ENCODE measurements around the gene ACTRT3. TPM values are rescaled to one million over a fixed set of nuclear protein-coding genes. Genes with fewer than 3 reads are reported as not detected.
A peak's percentile ranks its signal among the peaks of the same experiment; 100 is the strongest.

Gene ACTRT3
- total and polyA plus RNA-seq, 2 of the 13 experiments (the other 11 are each of a cell fraction or from before 2014, with no cell fraction given) = 0.42 to 0.97 TPM

GRCh38 chr3:169772897-169773816 is 3.8 kb upstream of the ACTRT3 start, which contains the start of gene MYNN (continued):
- no peak for TF ChIP-seq TCF7L2 (IDR thresholded peaks at IDR 0.05; ENCODE audit: low read depth, low read length)
- TF ChIP-seq SMYD3 (CRISPR knock-in tag; IDR thresholded peaks at IDR 0.05) = no peak
- no peak for TF ChIP-seq TCF12 (IDR thresholded peaks at IDR 0.05)
- TF ChIP-seq TCF12 (CRISPR knock-in tag; IDR thresholded peaks at IDR 0.05) = no peak; the same call in 1 of the 2 replicates
- no peak for TF ChIP-seq ARNT (IDR thresholded peaks at IDR 0.05)
- TF ChIP-seq CC2D1A (CRISPR knock-in tag; IDR thresholded peaks at IDR 0.05) = 0 out of 2 replicates have a peak, but pooled peaks have one; percentile 68
- no peak for TF ChIP-seq RNF219 (CRISPR knock-in tag; IDR thresholded peaks at IDR 0.05)
- peak; percentile 56 for TF ChIP-seq XRCC5 (optimal IDR thresholded peaks at IDR 0.05; ENCODE audit: low read length)
- peak; percentile 94 for TF ChIP-seq ZNF446 (CRISPR knock-in tag; IDR thresholded peaks at IDR 0.05)
- TF ChIP-seq ZNF251 (CRISPR knock-in tag; IDR thresholded peaks at IDR 0.05) = no peak
- TF ChIP-seq FOXK2 (IDR thresholded peaks at IDR 0.05) = no peak
- TF ChIP-seq ZBTB21 (CRISPR knock-in tag; IDR thresholded peaks at IDR 0.05) = peak; percentile 94
- TF ChIP-seq ZNF264 (CRISPR knock-in tag; IDR thresholded peaks at IDR 0.05) = peak; percentile 70; the same call in 1 of the 2 replicates
- TF ChIP-seq AHR (CRISPR knock-in tag; IDR thresholded peaks at IDR 0.05) = peak; percentile 76; the same call in 1 of the 2 replicates
- TF ChIP-seq SMAD1 (CRISPR knock-in tag; IDR thresholded peaks at IDR 0.05; ENCODE audit: borderline replicate concordance, low read depth) = no peak
- TF ChIP-seq DZIP1 (CRISPR knock-in tag; IDR thresholded peaks at IDR 0.05) = 0 out of 2 replicates have a peak, but pooled peaks have one; percentile 17
- no peak for TF ChIP-seq MBNL3 (CRISPR knock-in tag; conservative IDR thresholded peaks at IDR 0.05)
- TF ChIP-seq CBX1 (IDR thresholded peaks at IDR 0.05; ENCODE audit: low read depth) = no peak
- no peak for TF ChIP-seq ZNF558 (CRISPR knock-in tag; IDR thresholded peaks at IDR 0.05; ENCODE audit: borderline replicate concordance)
- no peak for TF ChIP-seq NCOA5 (CRISPR knock-in tag; IDR thresholded peaks at IDR 0.05)
- TF ChIP-seq RBFOX2 (IDR thresholded peaks at IDR 0.05; ENCODE audit: low read depth, low read length) = peak; percentile 97
- TF ChIP-seq ZNF790 (CRISPR knock-in tag; IDR thresholded peaks at IDR 0.05; ENCODE audit: borderline replicate concordance) = 0 out of 2 replicates have a peak, but pooled peaks have one; percentile 58
- TF ChIP-seq KDM2A (CRISPR knock-in tag; IDR thresholded peaks at IDR 0.05; ENCODE audit: borderline replicate concordance, low read depth) = peak; percentile 93
- TF ChIP-seq ZSCAN12 (CRISPR knock-in tag; IDR thresholded peaks at IDR 0.05) = no peak
- no peak for TF ChIP-seq ZFP36L2 (CRISPR knock-in tag; IDR thresholded peaks at IDR 0.05)
- TF ChIP-seq FLYWCH1 (CRISPR knock-in tag; IDR thresholded peaks at IDR 0.05) = no peak
- TF ChIP-seq SMAD3 (CRISPR knock-in tag; IDR thresholded peaks at IDR 0.05) = no peak
- peak; percentile 81 for TF ChIP-seq ZNF556 (CRISPR knock-in tag; IDR thresholded peaks at IDR 0.05; ENCODE audit: borderline replicate concordance)
- no peak for TF ChIP-seq SUZ12 (IDR thresholded peaks at IDR 0.05; ENCODE audit: low read depth, low read length)
